Measurements from ENCODE around the gene COQ2. TPM values are rescaled to one million over a fixed set of nuclear protein-coding genes. Genes with fewer than 3 reads are reported as not detected.

COQ2 gene, protein sequence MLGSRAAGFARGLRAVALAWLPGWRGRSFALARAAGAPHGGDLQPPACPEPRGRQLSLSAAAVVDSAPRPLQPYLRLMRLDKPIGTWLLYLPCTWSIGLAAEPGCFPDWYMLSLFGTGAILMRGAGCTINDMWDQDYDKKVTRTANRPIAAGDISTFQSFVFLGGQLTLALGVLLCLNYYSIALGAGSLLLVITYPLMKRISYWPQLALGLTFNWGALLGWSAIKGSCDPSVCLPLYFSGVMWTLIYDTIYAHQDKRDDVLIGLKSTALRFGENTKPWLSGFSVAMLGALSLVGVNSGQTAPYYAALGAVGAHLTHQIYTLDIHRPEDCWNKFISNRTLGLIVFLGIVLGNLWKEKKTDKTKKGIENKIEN
- total RNA-seq: 15.4 and 25.2 TPM in 2 replicates

GRCh38 chr4:83284193-83285054 lies at the start of gene COQ2:
Gene COQ2, minus strand, starts transcription at chr4:83284798. Its CDS starts 34 bp downstream, at chr4:83284764.

Small RNA genes lying within 50 kb of the gene (small RNA-seq; reads per million reads assigned to genes)
- not detected for gene AC114781.3

Other genes with a start within 250 kb of the COQ2 start
- 103 and 107 TPM in 2 replicates for gene COPS4, start 249.6 kb downstream of the COQ2 start, total RNA-seq
- gene PLAC8, start 170.1 kb downstream of the COQ2 start, total RNA-seq: 1.8 TPM in 1 of 2 replicates, not detected in the other
- gene HPSE, start 50.0 kb upstream of the COQ2 start, total RNA-seq: 1.8 and 3.7 TPM in 2 replicates
- 11.3 and 15.4 TPM in 2 replicates for gene HELQ, start 171.0 kb upstream of the COQ2 start, total RNA-seq
- 15.2 and 20.6 TPM in 2 replicates for gene MRPS18C, start 171.3 kb upstream of the COQ2 start, total RNA-seq
- gene ABRAXAS1, start 200.3 kb upstream of the COQ2 start, total RNA-seq: 13.6 and 15.2 TPM in 2 replicates